C4-2B (cell line): Measurements from ENCODE around the gene VDAC1.

Experiments
- H3K27ac ChIP-seq: fragments of 450-650 bp; 2 replicates; pipeline ENCODE4 v1.5.1; 2017
- CTCF ChIP-seq: fragments of 450-650 bp; conservative IDR thresholded peaks from 2 replicates; pipeline ENCODE4 v1.5.1; 2017; ENCODE audit warnings: mild to moderate bottlenecking
- ZFX ChIP-seq: fragments of 450-650 bp; IDR thresholded peaks from 2 replicates; pipeline ENCODE4 v1.6.1; 2017

VDAC1 gene

GRCh38 chr5:134004626-134005416 lies at the start of gene VDAC1:
Gene VDAC1 (minus strand): TSS chr5:134004975. CDS start chr5:133993012, 11,963 bp downstream.
- no peak for TF ChIP-seq CTCF
- peak; percentile 58 for TF ChIP-seq ZFX
- peak within 1 kb of the TSS; percentile 99 for H3K27ac ChIP-seq

GRCh38 chr5:134053840-134054338 lies 49.1 kb upstream of the VDAC1 start:
- H3K27ac ChIP-seq, result no peak overlapping the region
- TF ChIP-seq ZFX, result no peak
- no peak for TF ChIP-seq CTCF

- H3K27ac ChIP-seq, result no peak overlapping the region
- TF ChIP-seq CTCF, result no peak
- TF ChIP-seq ZFX, result no peak
Observed at GRCh38 chr5:134053314-134053839, 48.6 kb upstream of the VDAC1 start.

- no peak overlapping the region for H3K27ac ChIP-seq
- TF ChIP-seq CTCF (no peak), ZFX (no peak)
Observed at GRCh38 chr5:134051305-134051704, 46.5 kb upstream of the VDAC1 start.

- H3K27ac ChIP-seq, result no peak overlapping the region
- no peak for TF ChIP-seq ZFX
Observed at GRCh38 chr5:134048864-134049263, 44.1 kb upstream of the VDAC1 start.

- no peak overlapping the region for H3K27ac ChIP-seq
- TF ChIP-seq CTCF (no peak), ZFX (no peak)
Observed at GRCh38 chr5:134047687-134048056, 42.9 kb upstream of the VDAC1 start.

- TF ChIP-seq ZFX (no peak), CTCF (no peak)
- no peak overlapping the region for H3K27ac ChIP-seq
Observed at GRCh38 chr5:134046801-134047686, 42.3 kb upstream of the VDAC1 start.
